D721Med (cell line): ENCODE measurements around the gene NISCH.

Source experiments
- DNase-seq: peaks from one replicate; pipeline ENCODE4 v3.0.0; 2011; ENCODE audit warnings: low spot score; ENCODE audit not compliant: insufficient read length
- FAIRE-seq: peaks from 2 replicates; lab custom pipeline; 2011; peaks lifted over from hg19 to GRCh38; lab: Jason Lieb, UNC
- CTCF ChIP-seq: IDR thresholded peaks from 2 replicates; pipeline ENCODE4 v1.5.1; 2012; ENCODE audit warnings: mild to moderate bottlenecking, control low read depth; ENCODE audit not compliant: insufficient read depth; ENCODE audit errors: missing control alignments

The NISCH gene

GRCh38 chr3:52473026-52473425 lies 17.6 kb downstream of the NISCH start:
- no peak for TF ChIP-seq CTCF
- FAIRE-seq = no peak
- no peak for DNase-seq

- DNase-seq = no peak
- FAIRE-seq = no peak
- no peak for TF ChIP-seq CTCF
These were observed 21.8 kb downstream of the NISCH start for GRCh38 chr3:52477076-52477795.

DNA sequence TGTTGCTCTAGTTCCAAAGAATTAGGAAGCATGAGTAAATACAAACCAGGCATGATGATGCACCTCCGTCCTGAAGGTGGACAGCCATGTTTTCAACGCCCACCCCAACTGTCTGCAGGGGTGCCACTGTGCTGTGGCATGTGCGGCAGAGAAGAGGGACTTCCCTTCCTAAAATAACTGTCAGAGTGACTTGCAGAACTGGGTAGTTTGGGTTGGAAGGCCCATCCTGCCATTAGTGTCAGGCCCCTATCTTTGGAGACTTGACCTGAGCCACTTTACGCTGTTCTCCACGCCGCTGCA lies 22.3 kb downstream of the NISCH start:
- FAIRE-seq = no peak
- no peak for TF ChIP-seq CTCF

GRCh38 chr3:52479037-52479876 lies 23.9 kb downstream of the NISCH start:
- TF ChIP-seq CTCF = no peak
- no peak for FAIRE-seq
- no peak for DNase-seq

More for the DNA sequence above, 22.3 kb downstream of the NISCH start:
- no peak for DNase-seq

- DNase-seq (no peak), FAIRE-seq (no peak)
- no peak for TF ChIP-seq CTCF
These were observed 24.6 kb downstream of the NISCH start for GRCh38 chr3:52479877-52480575.

DNA sequence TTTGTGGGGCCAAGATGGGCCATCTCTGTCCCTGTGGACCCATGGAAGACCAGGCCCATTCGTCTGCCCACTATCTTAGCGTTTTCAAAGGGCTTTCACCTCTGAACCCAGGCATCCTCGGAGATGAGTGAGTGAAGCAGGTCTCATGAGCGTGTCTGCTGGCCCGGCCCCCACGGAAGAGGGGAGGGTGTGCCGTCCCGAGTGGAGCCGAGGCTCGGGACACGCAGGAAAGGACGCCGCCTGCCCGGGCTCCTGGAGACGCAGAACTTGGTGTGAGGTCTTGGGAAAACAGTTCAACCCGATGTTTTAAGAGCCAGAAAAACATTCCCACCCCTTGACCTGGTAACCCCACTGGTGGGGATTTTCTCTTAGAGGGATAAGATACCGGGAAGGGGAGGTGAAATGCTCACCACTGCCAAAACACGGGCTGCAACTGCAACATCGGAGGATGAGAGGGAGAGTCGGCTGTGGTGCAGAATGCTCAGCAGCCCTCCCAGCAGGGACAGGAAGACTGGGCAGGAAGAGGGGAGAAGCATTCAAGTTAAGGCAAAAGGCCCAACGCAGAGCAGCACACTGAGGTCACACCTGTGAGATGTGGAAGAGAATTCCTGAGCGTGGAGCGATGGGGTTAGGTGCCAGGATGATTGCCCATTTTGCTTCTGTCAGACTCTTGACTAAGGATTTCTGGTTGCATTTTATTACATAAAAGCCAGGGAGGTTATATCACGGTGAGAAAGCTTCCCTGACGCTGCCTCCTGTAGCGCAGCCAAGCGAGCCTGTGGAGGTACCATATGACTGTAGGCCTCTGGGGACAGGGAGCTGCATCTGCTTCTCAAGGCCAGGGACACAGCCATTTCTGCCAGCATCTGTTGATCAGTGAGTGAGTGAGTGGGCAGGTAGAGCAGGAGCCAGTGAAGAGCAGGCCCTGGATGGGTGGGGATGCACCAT lies 25.6 kb downstream of the NISCH start:
- DNase-seq (no peak), FAIRE-seq (no peak)
- TF ChIP-seq CTCF = no peak
